HCT116 (cell line): ENCODE data around the gene F2RL3.

Source experiments
- JUND ChIP-seq: IDR thresholded peaks from 2 replicates; pipeline ENCODE4 v1.6.1; 2012
- POLR2A ChIP-seq: IDR thresholded peaks from 2 replicates; pipeline ENCODE4 v1.7.0; 2011; ENCODE audit warnings: borderline replicate concordance; ENCODE audit not compliant: insufficient read depth, insufficient read length; ENCODE audit errors: extremely low read depth
- TF ChIP-seq, protein P1 (sequence below), 3 experiments: fragments of 200-600 bp in 1 of 3; sonication (generic) in 1 of 3; IDR thresholded peaks in 2 of 3; conservative IDR thresholded peaks in 1 of 3; 2 replicates each; pipeline ENCODE4 v1.5.1; 2012 to 2017; ENCODE audit warnings: low read depth in 2 of 3, low read length in 2 of 3, antibody characterized with exemption in 1 of 3, borderline replicate concordance in 1 of 3, control low read depth in 1 of 3, mild to moderate bottlenecking in 1 of 3, mixed read lengths in 1 of 3, mixed run types in 1 of 3, moderate library complexity in 1 of 3; ENCODE audit not compliant: insufficient read depth in 1 of 3

DNA sequence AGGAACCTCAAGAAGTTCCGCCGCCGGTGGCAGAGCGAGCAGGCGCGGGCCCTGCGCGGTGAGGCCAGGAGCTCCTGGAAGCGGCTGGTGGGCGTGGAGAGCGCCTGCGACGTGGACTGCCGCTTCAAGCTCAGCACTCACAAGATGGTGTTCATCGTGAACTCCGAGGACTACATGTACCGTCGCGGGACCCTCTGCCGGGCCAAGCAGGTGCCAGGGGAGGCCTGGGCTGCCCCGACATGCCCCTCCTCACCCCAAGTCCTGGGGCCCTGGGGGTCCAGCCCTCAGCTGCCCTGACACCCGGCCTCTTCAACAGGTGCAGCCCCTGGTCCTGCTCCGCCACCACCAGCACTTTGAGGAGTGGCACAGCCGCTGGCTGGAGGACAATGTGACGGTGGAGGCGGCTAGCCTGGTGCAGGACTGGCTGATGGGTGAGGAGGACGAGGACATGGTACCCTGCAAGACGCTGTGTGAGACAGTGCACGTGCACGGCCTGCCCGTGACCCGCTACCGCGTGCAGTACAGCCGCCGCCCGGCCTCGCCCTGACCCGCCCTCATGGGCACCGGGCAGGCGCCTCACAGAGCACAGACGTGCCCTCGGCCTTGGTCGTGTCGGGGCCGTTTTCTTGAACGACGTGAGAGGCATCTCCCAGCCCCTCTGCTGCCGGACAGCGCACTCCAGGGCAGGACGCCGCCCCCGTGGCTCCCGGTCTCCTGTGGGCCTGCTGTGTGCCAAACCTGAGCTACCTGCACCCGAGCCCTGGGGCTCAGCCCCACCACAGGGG lies 10.4 kb upstream of the F2RL3 start:
- no peak for TF ChIP-seq POLR2A
- TF ChIP-seq, protein P1, sequence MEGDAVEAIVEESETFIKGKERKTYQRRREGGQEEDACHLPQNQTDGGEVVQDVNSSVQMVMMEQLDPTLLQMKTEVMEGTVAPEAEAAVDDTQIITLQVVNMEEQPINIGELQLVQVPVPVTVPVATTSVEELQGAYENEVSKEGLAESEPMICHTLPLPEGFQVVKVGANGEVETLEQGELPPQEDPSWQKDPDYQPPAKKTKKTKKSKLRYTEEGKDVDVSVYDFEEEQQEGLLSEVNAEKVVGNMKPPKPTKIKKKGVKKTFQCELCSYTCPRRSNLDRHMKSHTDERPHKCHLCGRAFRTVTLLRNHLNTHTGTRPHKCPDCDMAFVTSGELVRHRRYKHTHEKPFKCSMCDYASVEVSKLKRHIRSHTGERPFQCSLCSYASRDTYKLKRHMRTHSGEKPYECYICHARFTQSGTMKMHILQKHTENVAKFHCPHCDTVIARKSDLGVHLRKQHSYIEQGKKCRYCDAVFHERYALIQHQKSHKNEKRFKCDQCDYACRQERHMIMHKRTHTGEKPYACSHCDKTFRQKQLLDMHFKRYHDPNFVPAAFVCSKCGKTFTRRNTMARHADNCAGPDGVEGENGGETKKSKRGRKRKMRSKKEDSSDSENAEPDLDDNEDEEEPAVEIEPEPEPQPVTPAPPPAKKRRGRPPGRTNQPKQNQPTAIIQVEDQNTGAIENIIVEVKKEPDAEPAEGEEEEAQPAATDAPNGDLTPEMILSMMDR (IDR thresholded peaks at IDR 0.05 in 2 of 3, conservative IDR thresholded peaks at IDR 0.05 in 1 of 3; ENCODE audit: borderline replicate concordance in 1 of 3, insufficient read depth in 1 of 3, low read depth in 2 of 3, low read length in 2 of 3): no peak
- TF ChIP-seq JUND: no peak
